B cell (primary cell): ENCODE measurements around the gene IL26. TPM values are rescaled to one million over a fixed set of nuclear protein-coding genes. Genes with fewer than 3 reads are reported as not detected.

Experiments used
- ATAC-seq: fragments of 200-7000 bp; cut with Tn5 transposase; one replicate; pipeline ENCODE4 v1.10.0; 2021; ENCODE audit warnings: low read depth, mild to moderate bottlenecking, moderate number of reproducible peaks, moderate library complexity
- CTCF ChIA-PET: fragments of 350-600 bp; sonication (Branson Sonifier 250); formaldehyde crosslinking; loops from one replicate; lab custom pipeline; 2021; ENCODE audit warnings: antibody characterized with exemption, inconsistent platforms; lab: Charles Lee
- POLR2A ChIA-PET: fragments of 350-600 bp; sonication (Branson Sonifier 250); formaldehyde crosslinking; loops from one replicate; lab custom pipeline; 2021; ENCODE audit warnings: antibody characterized with exemption; lab: Charles Lee
- DNase-seq: peaks from one replicate; pipeline ENCODE4 v3.0.0; 2013
- H2AFZ ChIP-seq: 2 replicates; pipeline ENCODE4 v1.6.1; 2012; ENCODE audit warnings: mild to moderate bottlenecking, low read depth, low read length; ENCODE audit not compliant: insufficient read depth, poor library complexity, severe bottlenecking
- H3K27ac ChIP-seq, 2 donors: 1 replicate in 1 of 2; 2 replicates in 1 of 2; pipeline ENCODE4 v1.5.1; 2012 to 2013; ENCODE audit warnings: low read length in 2 of 2, mild to moderate bottlenecking in 2 of 2, moderate library complexity in 1 of 2
- H3K27me3 ChIP-seq, 4 experiments: fragments of 200-600 bp in 1 of 4; sonication (generic) in 1 of 4; replicated peaks in 1 of 4; 1 replicate in 2 of 4; 2 replicates in 2 of 4; pipeline versions ENCODE4 v1.6.1 to v1.7.0; 2013 to 2016; ENCODE audit warnings: low read length in 3 of 4, mild to moderate bottlenecking in 2 of 4, mixed read lengths in 1 of 4, moderate library complexity in 1 of 4; ENCODE audit not compliant: insufficient read depth in 4 of 4, control insufficient read depth in 3 of 4; ENCODE audit errors: control extremely low read depth in 1 of 4
- H3K36me3 ChIP-seq, 2 experiments: replicated peaks in 1 of 2; 1 replicate in 1 of 2; 2 replicates in 1 of 2; pipeline versions ENCODE4 v1.6.1 to v1.7.1; 2013; ENCODE audit warnings: low read length in 1 of 2; ENCODE audit not compliant: insufficient read depth in 2 of 2, control insufficient read depth in 1 of 2; ENCODE audit errors: control extremely low read depth in 1 of 2, extremely low read depth in 1 of 2
- H3K4me1 ChIP-seq, 2 donors: fragments of 200-600 bp in 1 of 2; sonication (generic) in 1 of 2; 1 replicate in 1 of 2; 2 replicates in 1 of 2; pipeline versions ENCODE4 v1.5.1 to v1.6.1; 2013 to 2017; ENCODE audit warnings: low read length in 2 of 2; ENCODE audit not compliant: control insufficient read depth in 2 of 2, insufficient read depth in 2 of 2
- H3K4me2 ChIP-seq: replicated peaks from 2 replicates; pipeline ENCODE3; 2012; ENCODE audit warnings: mild to moderate bottlenecking, low read depth, low read length; ENCODE audit not compliant: poor library complexity, severe bottlenecking
- H3K4me3 ChIP-seq, 5 experiments: fragments of 200-600 bp in 1 of 5; sonication (generic) in 1 of 5; 1 replicate in 3 of 5; 2 replicates in 2 of 5; pipeline versions ENCODE4 v1.5.1 to v1.7.0; 2011 to 2016; ENCODE audit warnings: low read length in 4 of 5, mild to moderate bottlenecking in 4 of 5, low read depth in 2 of 5, control low read depth in 1 of 5, moderate library complexity in 1 of 5; ENCODE audit not compliant: insufficient read depth in 1 of 5; ENCODE audit errors: control extremely low read depth in 1 of 5, extremely low read depth in 1 of 5
- H3K79me2 ChIP-seq: fragments of 200-600 bp; sonication (generic); one replicate; pipeline ENCODE4 v1.6.0; 2016; ENCODE audit warnings: low read length; ENCODE audit not compliant: control insufficient read depth, insufficient read depth
- H3K9ac ChIP-seq: fragments of 200-600 bp; sonication (generic); 2 replicates; pipeline ENCODE4 v1.6.1; 2017; ENCODE audit warnings: mild to moderate bottlenecking, low read length, moderate library complexity
- H3K9me3 ChIP-seq, 3 donors: one replicate each; pipeline versions ENCODE4 v1.6.1 to v1.7.1; 2013; ENCODE audit warnings: low read length in 2 of 3; ENCODE audit not compliant: control insufficient read depth in 2 of 3, insufficient read depth in 1 of 3; ENCODE audit errors: control extremely low read depth in 1 of 3
- H4K20me1 ChIP-seq: 2 replicates; pipeline ENCODE4 v1.6.0; 2012; ENCODE audit warnings: mild to moderate bottlenecking, low read length; ENCODE audit not compliant: insufficient read depth, control insufficient read depth, poor library complexity, severe bottlenecking
- H3K27ac Mint-ChIP-seq: one replicate; pipeline ENCODE4 v1.8.0; 2021; ENCODE audit warnings: mixed read lengths
- H3K27me3 Mint-ChIP-seq: one replicate; pipeline ENCODE4 v1.8.0; 2021; ENCODE audit warnings: mixed read lengths
- H3K4me1 Mint-ChIP-seq: one replicate; pipeline ENCODE4 v1.8.0; 2021; ENCODE audit warnings: mixed read lengths
- H3K4me3 Mint-ChIP-seq: one replicate; pipeline ENCODE4 v1.8.0; 2021; ENCODE audit warnings: mixed read lengths
- H3K9me3 Mint-ChIP-seq: one replicate; pipeline ENCODE4 v1.8.0; 2022; ENCODE audit warnings: mixed read lengths; ENCODE audit not compliant: insufficient read depth
- EZH2 ChIP-seq: IDR thresholded peaks from 2 replicates; pipeline ENCODE4 v1.6.1; 2012; ENCODE audit warnings: borderline replicate concordance, low read depth, mild to moderate bottlenecking, moderate library complexity, low read length; ENCODE audit not compliant: insufficient read depth, poor library complexity, severe bottlenecking
- WGBS: methylation state at CpG from one replicate; pipeline ENCODE4 v1.1.5; 2013; ENCODE audit warnings: missing lambda C conversion rate; ENCODE audit not compliant: insufficient coverage; 5-methylcytosine and 5-hydroxymethylcytosine counted together
- intact Hi-C: fragments of 100-400 bp; cut with micrococcal nuclease; formaldehyde crosslinking; loops from one replicate; pipeline ENCODE4 v1.10.0; 2022
- polyA plus RNA-seq: library from polyadenylated mRNA; depleted of rRNA; stranded (reverse); fragments of >200 nt; gene quantifications from 2 replicates; pipeline ENCODE4 v1.2.3, GENCODE V29; 2012
- total RNA-seq, 2 donors: library from RNA; stranded (reverse); fragments of 120-200 nt in 1 of 2; gene quantifications; 1 replicate in 1 of 2; 2 replicates in 1 of 2; pipeline versions ENCODE4 v1.2.3 to v1.2.4, GENCODE V29; 2013 to 2022
- TF ChIP-seq, protein P1 (sequence below): fragments of 200-600 bp; IDR thresholded peaks from one replicate; pipeline ENCODE4 v1.8.0; 2022; ENCODE audit warnings: antibody characterized with exemption, mild to moderate bottlenecking

Gene IL26
- total and polyA plus RNA-seq, 2 donors (not counting 1 experiment from before 2014, with no cell fraction given), result not detected

DNA sequence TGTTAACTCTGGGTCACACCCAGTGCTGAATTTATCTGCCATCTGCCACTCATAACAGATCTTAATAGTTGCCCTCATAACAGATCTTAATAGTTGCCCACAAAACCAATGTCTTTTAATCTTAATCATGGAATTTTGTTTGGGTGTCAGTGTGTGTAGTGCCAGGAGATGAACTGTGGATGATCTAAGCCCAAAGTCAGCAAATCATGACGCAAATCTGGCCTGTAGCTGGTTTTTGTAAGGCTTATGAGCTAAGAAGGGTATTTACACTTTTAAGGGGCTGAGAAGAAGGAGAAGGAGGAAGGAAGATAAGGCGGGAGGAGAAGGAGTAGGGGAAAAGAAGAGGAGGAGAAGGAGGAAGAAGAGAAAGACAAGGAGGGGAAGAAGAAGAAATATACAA is 10.0 kb upstream of the IL26 start:
- no peak for DNase-seq
- Histone ChIP-seq H3K9me3 (no peaks in the 10 kb centered on the region), H3K4me2 (no peak overlapping the region), H3K4me3 (no peak overlapping the region), H2AFZ (no peak overlapping the region), H3K79me2 (no peaks in the 10 kb centered on the region), H3K36me3 (no peaks in the 10 kb centered on the region), H3K27me3 (no peaks in the 10 kb centered on the region), H3K9ac (no peak overlapping the region), H3K27ac (no peak overlapping the region), H4K20me1 (no peaks in the 10 kb centered on the region), H3K4me1 (peaks cover 19 to 23% of the 10 kb centered on the region in 2 donors)
- H3K27ac Mint-ChIP-seq, result peak overlapping the region; percentile 7
- H3K27me3 Mint-ChIP-seq, result no peaks in the 10 kb centered on the region
- intact Hi-C loops, result no loop called here
- ChIA-PET POLR2A (no interaction called here), CTCF (interaction anchor here (0.6 to 4.5 kb wide), 5 partner anchors 12 to 85 kb away, joined by 3 to 35 read pairs (median 8); partner anchors contain the start of genes IL22 and IL26)
- H3K4me3 Mint-ChIP-seq, result no peak overlapping the region
- no peaks in the 10 kb centered on the region for H3K9me3 Mint-ChIP-seq
- WGBS, result 100% methylated on average over 1 of the region's 2 CpGs
- TF ChIP-seq EZH2, result no peak
- TF ChIP-seq, protein P1, sequence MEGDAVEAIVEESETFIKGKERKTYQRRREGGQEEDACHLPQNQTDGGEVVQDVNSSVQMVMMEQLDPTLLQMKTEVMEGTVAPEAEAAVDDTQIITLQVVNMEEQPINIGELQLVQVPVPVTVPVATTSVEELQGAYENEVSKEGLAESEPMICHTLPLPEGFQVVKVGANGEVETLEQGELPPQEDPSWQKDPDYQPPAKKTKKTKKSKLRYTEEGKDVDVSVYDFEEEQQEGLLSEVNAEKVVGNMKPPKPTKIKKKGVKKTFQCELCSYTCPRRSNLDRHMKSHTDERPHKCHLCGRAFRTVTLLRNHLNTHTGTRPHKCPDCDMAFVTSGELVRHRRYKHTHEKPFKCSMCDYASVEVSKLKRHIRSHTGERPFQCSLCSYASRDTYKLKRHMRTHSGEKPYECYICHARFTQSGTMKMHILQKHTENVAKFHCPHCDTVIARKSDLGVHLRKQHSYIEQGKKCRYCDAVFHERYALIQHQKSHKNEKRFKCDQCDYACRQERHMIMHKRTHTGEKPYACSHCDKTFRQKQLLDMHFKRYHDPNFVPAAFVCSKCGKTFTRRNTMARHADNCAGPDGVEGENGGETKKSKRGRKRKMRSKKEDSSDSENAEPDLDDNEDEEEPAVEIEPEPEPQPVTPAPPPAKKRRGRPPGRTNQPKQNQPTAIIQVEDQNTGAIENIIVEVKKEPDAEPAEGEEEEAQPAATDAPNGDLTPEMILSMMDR, result no peak
- ATAC-seq, result no peak
- H3K4me1 Mint-ChIP-seq, result peaks cover 25% of the 10 kb centered on the region

- Mint-ChIP-seq H3K9me3 (no peaks in the 10 kb centered on the region), H3K27ac (no peak overlapping the region), H3K4me3 (no peak overlapping the region), H3K4me1 (peaks cover 20% of the 10 kb centered on the region), H3K27me3 (no peaks in the 10 kb centered on the region)
- TF ChIP-seq EZH2, result no peak
- TF ChIP-seq, protein P1, result no peak
- no peaks in the 10 kb centered on the region for H3K79me2 ChIP-seq
- H3K9me3 ChIP-seq, result no peaks in the 10 kb centered on the region
- no peak overlapping the region for H3K27ac ChIP-seq
- no peaks in the 10 kb centered on the region for H3K36me3 ChIP-seq
- H3K9ac ChIP-seq, result no peak overlapping the region
- no CpG with 5 or more reads among the region's 2 CpGs for WGBS
- ATAC-seq (no peak), DNase-seq (no peak)
- ChIA-PET POLR2A (no interaction called here), CTCF (interaction anchor here (4.5 kb wide), 1 partner anchor 10 kb away, joined by 35 read pairs; the partner anchor contains the start of gene IL26)
- H2AFZ ChIP-seq, result no peak overlapping the region
- H3K4me2 ChIP-seq, result no peak overlapping the region
- no peak overlapping the region for H3K4me3 ChIP-seq
- peaks cover 16 to 19% of the 10 kb centered on the region in 2 donors for H3K4me1 ChIP-seq
- intact Hi-C loops, result no loop called here
- H3K27me3 ChIP-seq, result no peaks in the 10 kb centered on the region
- no peaks in the 10 kb centered on the region for H4K20me1 ChIP-seq
Measured at GRCh38 chr12:68234140-68234539, 8.5 kb upstream of the IL26 start.
